NCI-H2081 (cell line): ENCODE measurements around the gene TMEM243.

Source experiments
- DNase-seq, 2 experiments: peaks; one replicate each; lab custom pipeline; 2025; lab: John Stamatoyannopoulos, UW

The TMEM243 gene

GRCh38 chr7:87155788-87156187 lies 63.7 kb downstream of the TMEM243 start:
- DNase-seq: peak in 1 of 2 experiments; percentile 16

- DNase-seq: no peak
These were observed 65.0 kb downstream of the TMEM243 start for GRCh38 chr7:87154569-87154968.

GRCh38 chr7:87154166-87154565 lies 65.4 kb downstream of the TMEM243 start:
- DNase-seq: no peak

- DNase-seq: peak in 1 of 2 experiments; percentile 17
These were observed 66.5 kb downstream of the TMEM243 start for GRCh38 chr7:87152897-87153641.

GRCh38 chr7:87152112-87152896 lies 67.2 kb downstream of the TMEM243 start, which contains the start of gene DMTF1:
TSS of gene DMTF1 (plus strand) at chr7:87152453. CDS start at chr7:87164942, 12,489 bp downstream.
- DNase-seq: peak; percentile 96 to 97

- no peak for DNase-seq
These were observed 67.8 kb downstream of the TMEM243 start for GRCh38 chr7:87151729-87152111.

GRCh38 chr7:87151002-87151728 lies 68.4 kb downstream of the TMEM243 start:
- DNase-seq: no peak

- peak; percentile 16 to 39 for DNase-seq
These were observed 71.1 kb downstream of the TMEM243 start for GRCh38 chr7:87148332-87148955.

- no peak for DNase-seq
These were observed 72.0 kb downstream of the TMEM243 start for GRCh38 chr7:87147500-87147899.

- no peak for DNase-seq
These were observed 72.7 kb downstream of the TMEM243 start for GRCh38 chr7:87146740-87147386.
